Hematopoietic multipotent progenitor cell treated with erythropoietin and hydrocortisone succinate and interleukin-3 and kit ligand, for 15 days (in vitro differentiated cells): ENCODE data around the gene ATAD2B.
"Not testable (repeated sequence)": the region's sequence is repeated elsewhere in the genome, so short reads cannot be mapped to it uniquely, and the experiment has no call there.

Source experiments
- DNase-seq: peaks from one replicate; pipeline ENCODE4 v3.0.0-alpha.2; 2015; ENCODE audit warnings: low spot score

The ATAD2B gene

GRCh38 chr2:23926750-23927571 is at the start of gene ATAD2B:
ATAD2B (minus strand) TSS chr2:23927123; CDS start chr2:23926770, 353 bp downstream.
- peak; percentile 96 for DNase-seq

- DNase-seq, result no peak
Observed at GRCh38 chr2:23967846-23968245, 40.9 kb upstream of the ATAD2B start.

- DNase-seq, result no peak
Observed at GRCh38 chr2:23954325-23955014, 27.5 kb upstream of the ATAD2B start.

- DNase-seq, result no peak
Observed at GRCh38 chr2:23953625-23954024, 26.7 kb upstream of the ATAD2B start.

- not testable (repeated sequence) for DNase-seq
Observed at GRCh38 chr2:23952558-23952957, 25.6 kb upstream of the ATAD2B start.

- DNase-seq, result no peak
Observed at GRCh38 chr2:23947350-23947749, 20.4 kb upstream of the ATAD2B start.

GRCh38 chr2:23944976-23945375 is 18.1 kb upstream of the ATAD2B start:
- DNase-seq, result no peak

GRCh38 chr2:23944527-23944926 is 17.6 kb upstream of the ATAD2B start:
- DNase-seq, result no peak

GRCh38 chr2:23943666-23944065 is 16.7 kb upstream of the ATAD2B start:
- no peak for DNase-seq

GRCh38 chr2:23941644-23942043 is 14.7 kb upstream of the ATAD2B start:
- no peak for DNase-seq

- peak; percentile 35 for DNase-seq
Observed at GRCh38 chr2:23940718-23941620, 14.0 kb upstream of the ATAD2B start.

GRCh38 chr2:23939987-23940717 is 13.2 kb upstream of the ATAD2B start, which contains the start of gene UBXN2A:
UBXN2A (plus strand) TSS chr2:23940463; CDS start chr2:23958315, 17,852 bp downstream.
- peak; percentile 83 for DNase-seq

- DNase-seq, result no peak
Observed at GRCh38 chr2:23934259-23934658, 7.3 kb upstream of the ATAD2B start.

GRCh38 chr2:23926290-23926749 is 603 bp downstream of the ATAD2B start:
- peak; percentile 33 for DNase-seq

GRCh38 chr2:23925702-23926289 is 1.1 kb downstream of the ATAD2B start:
- peak; percentile 58 for DNase-seq

- DNase-seq, result no peak
Observed at GRCh38 chr2:23924589-23925359, 2.1 kb downstream of the ATAD2B start.

- no peak for DNase-seq
Observed at GRCh38 chr2:23918837-23919489, 8.0 kb downstream of the ATAD2B start.

- no peak for DNase-seq
Observed at GRCh38 chr2:23916727-23917405, 10.1 kb downstream of the ATAD2B start.

- no peak for DNase-seq
Observed at GRCh38 chr2:23915327-23915726, 11.6 kb downstream of the ATAD2B start.
